T-cell (primary cell): ENCODE results near the gene PPL. TPM values are rescaled to one million over a fixed set of nuclear protein-coding genes. Genes with fewer than 3 reads are reported as not detected.

ENCODE experiments used
- ATAC-seq, 4 experiments: fragments of 200-7000 bp in 3 of 4; fragments of 150-1000 bp in 1 of 4; cut with Tn5 transposase; replicated peaks in 1 of 4; 1 replicate in 3 of 4; 2 replicates in 1 of 4; pipeline ENCODE4 v1.10.0; 2021; ENCODE audit warnings: moderate library complexity in 3 of 4, mild to moderate bottlenecking in 2 of 4, moderate number of reproducible peaks in 1 of 4
- CTCF ChIA-PET, 2 donors: fragments of 300-600 bp; sonication (Branson Sonifier 250); formaldehyde crosslinking; loops; one replicate each; lab custom pipeline; 2022; ENCODE audit warnings: antibody characterized with exemption in 2 of 2; lab: Charles Lee
- POLR2A ChIA-PET, 2 donors: fragments of 300-600 bp; sonication (Branson Sonifier 250); formaldehyde crosslinking; loops; one replicate each; lab custom pipeline; 2022; ENCODE audit warnings: antibody characterized with exemption in 2 of 2; lab: Charles Lee
- DNase-seq, 35 experiments: peaks; one replicate each; pipeline versions ENCODE4 v3.0.0 to v3.0.0-alpha.2; 2013 to 2023
- H3K27ac ChIP-seq: one replicate; pipeline ENCODE4 v1.5.1; 2013; ENCODE audit warnings: low read length
- H3K27me3 ChIP-seq, 2 experiments: replicated peaks in 1 of 2; 1 replicate in 1 of 2; 2 replicates in 1 of 2; pipeline versions ENCODE4 v1.6.1 to v1.7.0; 2013; ENCODE audit warnings: low read length in 1 of 2, mixed read lengths in 1 of 2; ENCODE audit not compliant: control insufficient read depth in 2 of 2, insufficient read depth in 2 of 2; ENCODE audit errors: extremely low read depth in 1 of 2
- H3K36me3 ChIP-seq, 2 donors: 1 replicate in 1 of 2; 2 replicates in 1 of 2; pipeline versions ENCODE4 v1.6.1 to v1.7.0; 2013; ENCODE audit warnings: low read length in 1 of 2; ENCODE audit not compliant: control insufficient read depth in 2 of 2, insufficient read depth in 1 of 2; ENCODE audit errors: extremely low read depth in 1 of 2
- H3K4me1 ChIP-seq, 2 experiments: 1 replicate in 1 of 2; 2 replicates in 1 of 2; pipeline versions ENCODE4 v1.6.1 to v1.7.0; 2013; ENCODE audit warnings: low read length in 2 of 2, mixed read lengths in 1 of 2; ENCODE audit not compliant: insufficient read depth in 2 of 2, control insufficient read depth in 1 of 2; ENCODE audit errors: extremely low read depth in 1 of 2
- H3K4me3 ChIP-seq, 2 donors: 1 replicate in 1 of 2; 2 replicates in 1 of 2; pipeline versions ENCODE4 v1.5.1 to v1.7.0; 2013; ENCODE audit warnings: mild to moderate bottlenecking in 2 of 2, low read length in 1 of 2, moderate library complexity in 1 of 2; ENCODE audit not compliant: control insufficient read depth in 1 of 2; ENCODE audit errors: extremely low read depth in 1 of 2
- H3K9me3 ChIP-seq: 2 replicates; pipeline ENCODE4 v1.7.0; 2013
- H3K27ac Mint-ChIP-seq, 2 donors: one replicate each; pipeline ENCODE4 v1.8.0; 2020 to 2021; ENCODE audit warnings: mild to moderate bottlenecking in 2 of 2, mixed read lengths in 2 of 2
- H3K27me3 Mint-ChIP-seq, 2 donors: one replicate each; pipeline ENCODE4 v1.8.0; 2021 to 2022; ENCODE audit warnings: mixed read lengths in 2 of 2
- H3K36me3 Mint-ChIP-seq: one replicate; pipeline ENCODE4 v1.8.0; 2021; ENCODE audit warnings: mixed read lengths
- H3K4me1 Mint-ChIP-seq, 3 donors: one replicate each; pipeline ENCODE4 v1.8.0; 2020 to 2022; ENCODE audit warnings: mixed read lengths in 3 of 3, mild to moderate bottlenecking in 1 of 3
- H3K4me3 Mint-ChIP-seq, 3 donors: one replicate each; pipeline ENCODE4 v1.8.0; 2020 to 2022; ENCODE audit warnings: mild to moderate bottlenecking in 3 of 3, mixed read lengths in 3 of 3, moderate library complexity in 3 of 3
- H3K9me3 Mint-ChIP-seq, 3 donors: one replicate each; pipeline ENCODE4 v1.8.0; 2020 to 2022; ENCODE audit warnings: mixed read lengths in 3 of 3
- WGBS: methylation state at CpG from one replicate; pipeline ENCODE4 v1.1.5; 2013; ENCODE audit warnings: missing lambda C conversion rate; ENCODE audit not compliant: insufficient coverage; 5-methylcytosine and 5-hydroxymethylcytosine counted together
- total RNA-seq, 35 experiments: library from RNA in 6 of 35; stranded (reverse) in 6 of 35; fragments of 120-200 nt in 1 of 35; gene quantifications; one replicate each; pipeline versions ENCODE4 v1.2.1 to v1.2.4 and lab custom pipeline; 2013 to 2026

PPL gene
- total RNA-seq, 5 donors from 2014 or later (not counting 1 experiment from before 2014, with no cell fraction given): 0.10 to 0.32 (median 0.12) TPM; not detected in 2

DNA sequence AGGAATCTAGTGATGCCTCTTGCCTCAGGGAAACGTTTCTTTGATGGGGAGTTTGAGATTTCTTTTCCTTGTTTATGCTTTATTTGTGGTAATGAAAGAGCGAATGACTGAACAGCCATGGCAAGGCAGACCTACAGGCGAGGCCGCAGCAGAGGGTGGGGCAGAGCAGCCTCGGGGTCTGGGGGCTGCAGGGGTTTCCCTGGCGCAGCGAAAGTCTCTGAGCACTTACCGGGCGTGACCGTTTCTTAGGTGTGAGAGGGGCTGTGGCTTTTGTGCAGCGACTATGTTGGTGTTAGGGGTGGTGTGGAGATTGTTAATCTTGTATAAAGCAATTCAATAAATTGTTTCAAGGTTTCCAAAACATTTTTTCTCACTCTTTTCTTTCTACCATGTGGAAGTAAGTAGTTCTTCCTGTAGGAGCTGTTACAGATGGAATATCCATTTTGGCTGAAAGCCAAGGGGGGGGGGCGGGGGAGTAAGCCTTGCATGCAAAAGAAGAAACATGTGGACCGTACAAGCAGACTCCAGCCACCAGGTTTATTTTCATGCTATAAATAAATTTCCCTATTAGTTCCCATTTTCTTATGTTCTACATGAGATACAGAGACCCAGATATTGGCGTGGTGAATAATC, 54.8 kb downstream of the PPL start:
- POLR2A ChIA-PET: no interaction called here
- H3K27ac ChIP-seq: no peak overlapping the region
- CTCF ChIA-PET: no interaction called here
- Mint-ChIP-seq H3K4me1 (peaks cover 0 to 5% (median 0%) of the 10 kb centered on the region in 3 donors), H3K9me3 (no peaks in the 10 kb centered on the region), H3K27me3 (no peaks in the 10 kb centered on the region), H3K27ac (no peak overlapping the region), H3K36me3 (peaks cover 74% of the 10 kb centered on the region), H3K4me3 (no peak overlapping the region)
- H3K4me3 ChIP-seq: no peak overlapping the region
- peaks cover 15 to 81% of the 10 kb centered on the region in 2 donors for H3K36me3 ChIP-seq
- no peaks in the 10 kb centered on the region for H3K4me1 ChIP-seq
- 95% methylated on average over 8 of the region's 14 CpGs for WGBS
- no peaks in the 10 kb centered on the region for H3K9me3 ChIP-seq
- ATAC-seq: no peak
- no peak for DNase-seq
- H3K27me3 ChIP-seq: no peaks in the 10 kb centered on the region

DNA sequence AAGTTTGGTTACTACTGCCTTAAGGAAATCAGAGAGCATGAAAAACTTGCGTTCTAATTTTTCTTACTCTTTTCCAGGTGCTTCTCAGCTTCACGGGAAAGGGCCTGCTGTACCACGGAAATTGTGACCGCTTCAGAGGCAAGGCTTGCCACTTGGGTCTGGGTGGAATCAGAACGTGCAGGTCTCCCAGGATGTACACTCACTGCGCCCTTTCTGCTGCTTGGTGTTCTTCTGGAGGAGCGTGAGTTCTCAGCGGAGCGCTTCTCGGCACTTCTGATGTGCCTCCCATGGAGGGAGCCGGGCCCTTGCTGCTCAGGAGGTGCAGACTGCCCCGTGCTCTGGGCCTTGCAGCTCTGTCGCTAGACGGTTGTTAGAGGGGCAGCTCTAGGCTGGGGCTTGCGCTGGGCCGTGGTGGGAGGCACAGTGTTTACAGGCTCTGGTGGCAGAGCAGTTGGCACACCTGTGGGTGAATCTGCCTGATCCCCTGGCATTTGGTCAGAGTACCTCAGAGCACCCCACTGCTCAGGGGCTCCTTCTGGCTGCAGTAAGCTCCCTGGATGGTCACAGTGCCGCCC, 56.9 kb downstream of the PPL start:
- DNase-seq: no peak
- H3K9me3 ChIP-seq: no peaks in the 10 kb centered on the region
- CTCF ChIA-PET: no interaction called here
- ATAC-seq: no peak
- H3K4me3 Mint-ChIP-seq: no peak overlapping the region
- H3K4me1 ChIP-seq: no peaks in the 10 kb centered on the region
- H3K9me3 Mint-ChIP-seq: no peaks in the 10 kb centered on the region
- H3K27me3 ChIP-seq: no peaks in the 10 kb centered on the region
- no peak overlapping the region for H3K4me3 ChIP-seq
- H3K27ac ChIP-seq: no peak overlapping the region
- 94% methylated on average over 17 of the region's 17 CpGs for WGBS
- POLR2A ChIA-PET: no interaction called here
- H3K27ac Mint-ChIP-seq: no peak overlapping the region
- peaks cover 73% of the 10 kb centered on the region for H3K36me3 Mint-ChIP-seq
- no peaks in the 10 kb centered on the region for H3K27me3 Mint-ChIP-seq
- H3K36me3 ChIP-seq: peaks cover 19 to 85% of the 10 kb centered on the region in 2 donors
- H3K4me1 Mint-ChIP-seq: no peaks in the 10 kb centered on the region

DNA sequence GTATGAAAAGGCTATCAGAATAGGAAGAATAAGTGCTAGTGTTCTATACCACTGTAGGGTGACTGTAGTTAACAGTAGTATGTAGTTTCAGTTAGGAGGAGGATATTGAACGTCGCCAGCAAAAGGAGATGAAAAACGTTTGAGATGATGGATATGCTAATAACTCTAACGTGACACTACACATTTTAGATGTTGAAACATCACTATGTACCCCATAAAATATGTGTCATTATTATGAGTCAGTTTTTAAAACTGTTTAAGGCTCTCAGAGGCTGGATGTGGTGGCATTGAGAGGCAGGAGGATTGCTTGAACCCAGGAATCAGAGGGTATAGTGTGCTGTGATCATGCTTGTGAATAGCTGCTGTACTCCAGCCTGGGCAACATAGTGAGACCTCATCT, 57.9 kb downstream of the PPL start:
- CTCF ChIA-PET: interaction anchor here in 1 of 2 donors (0.7 kb wide), 1 partner anchor 21 kb away, joined by 3 read pairs; no protein-coding TSS in a partner anchor
- H3K4me3 Mint-ChIP-seq: no peak overlapping the region
- POLR2A ChIA-PET: no interaction called here
- no peak for DNase-seq
- no peaks in the 10 kb centered on the region for H3K9me3 Mint-ChIP-seq
- no peaks in the 10 kb centered on the region for H3K9me3 ChIP-seq
- no CpG with 5 or more reads among the region's 4 CpGs for WGBS
- no peak overlapping the region for H3K4me3 ChIP-seq
- H3K27ac ChIP-seq: no peak overlapping the region
- no peak overlapping the region for H3K27ac Mint-ChIP-seq
- H3K27me3 ChIP-seq: no peaks in the 10 kb centered on the region
- no peaks in the 10 kb centered on the region for H3K27me3 Mint-ChIP-seq
- no peak for ATAC-seq
- no peaks in the 10 kb centered on the region for H3K4me1 ChIP-seq
- H3K36me3 Mint-ChIP-seq: peaks cover 69% of the 10 kb centered on the region
- H3K36me3 ChIP-seq: peaks cover 28 to 88% of the 10 kb centered on the region in 2 donors
- H3K4me1 Mint-ChIP-seq: no peaks in the 10 kb centered on the region

DNA sequence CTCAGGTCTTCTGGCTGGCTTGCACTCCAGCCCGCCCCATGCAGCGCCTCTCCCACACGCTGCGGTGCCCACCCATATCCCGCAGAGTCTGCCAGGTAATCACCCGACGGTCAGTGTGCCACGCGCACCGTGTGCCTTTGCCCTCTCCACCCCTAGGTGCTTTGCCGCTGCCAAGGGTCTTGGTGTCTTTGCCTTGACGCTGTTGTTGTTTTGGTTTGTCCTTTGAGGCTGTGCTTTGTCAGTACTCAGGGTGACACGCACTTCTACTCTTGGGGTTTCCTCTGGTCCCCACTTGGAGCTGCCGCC, 59.6 kb downstream of the PPL start:
- H3K4me3 ChIP-seq: no peak overlapping the region
- ATAC-seq (no peak), DNase-seq (no peak)
- H3K27ac ChIP-seq: no peak overlapping the region
- CTCF ChIA-PET: no interaction called here
- Mint-ChIP-seq H3K9me3 (no peaks in the 10 kb centered on the region), H3K36me3 (peaks cover 61% of the 10 kb centered on the region), H3K27ac (no peak overlapping the region), H3K4me3 (no peak overlapping the region), H3K27me3 (no peaks in the 10 kb centered on the region), H3K4me1 (no peaks in the 10 kb centered on the region)
- 97% methylated on average over 13 of the region's 14 CpGs for WGBS
- no peaks in the 10 kb centered on the region for H3K9me3 ChIP-seq
- peaks cover 34 to 87% of the 10 kb centered on the region in 2 donors for H3K36me3 ChIP-seq
- POLR2A ChIA-PET: interaction anchor here in 1 of 2 donors (0.7 kb wide), 1 partner anchor 242 kb away, joined by 3 read pairs; no protein-coding TSS in a partner anchor
- H3K27me3 ChIP-seq: no peaks in the 10 kb centered on the region
- H3K4me1 ChIP-seq: no peaks in the 10 kb centered on the region

DNA sequence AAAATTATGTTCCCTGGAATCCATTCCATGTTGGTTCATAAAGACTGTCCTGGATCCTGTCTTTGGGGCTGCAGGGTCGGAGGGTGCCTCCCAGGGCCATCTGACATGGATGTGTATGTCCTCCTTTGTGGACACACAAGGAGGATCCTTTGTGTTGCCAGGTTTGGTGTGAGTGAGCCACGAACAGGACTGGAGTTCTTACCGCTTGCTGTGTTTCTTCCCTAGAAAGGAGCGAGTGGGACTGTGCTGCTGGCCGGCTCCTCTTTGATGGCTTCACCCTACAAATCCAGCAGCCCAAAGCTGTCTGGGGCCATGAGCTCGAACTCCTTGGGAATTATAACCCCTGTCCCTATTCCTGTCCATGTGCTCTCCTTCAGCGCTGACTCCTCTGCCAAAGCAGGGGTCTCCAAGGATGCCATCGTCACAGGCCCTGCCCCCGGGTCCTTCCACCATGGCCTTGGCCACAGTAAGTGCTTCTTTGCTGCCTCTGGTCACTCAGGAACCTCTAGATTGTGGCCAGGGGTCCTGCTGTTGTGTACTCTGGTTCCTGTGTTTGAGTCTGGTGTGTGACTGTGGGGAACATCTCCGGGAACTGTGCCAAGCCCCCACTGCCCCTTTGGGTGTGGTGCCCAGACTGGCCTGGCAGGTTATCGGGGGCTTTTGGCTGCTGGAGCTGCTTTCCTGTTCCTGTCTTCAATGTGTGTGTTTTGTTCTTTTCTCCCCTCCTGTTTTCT, 60.1 kb downstream of the PPL start:
- H3K27ac Mint-ChIP-seq: no peak overlapping the region
- no peaks in the 10 kb centered on the region for H3K4me1 Mint-ChIP-seq
- no peaks in the 10 kb centered on the region for H3K9me3 ChIP-seq
- WGBS: 98% methylated on average over 8 of the region's 11 CpGs
- ATAC-seq (no peak), DNase-seq (no peak)
- H3K27ac ChIP-seq: no peak overlapping the region
- no peaks in the 10 kb centered on the region for H3K27me3 Mint-ChIP-seq
- peaks cover 59% of the 10 kb centered on the region for H3K36me3 Mint-ChIP-seq
- H3K9me3 Mint-ChIP-seq: no peaks in the 10 kb centered on the region
- no peak overlapping the region for H3K4me3 Mint-ChIP-seq
- peaks cover 34 to 91% of the 10 kb centered on the region in 2 donors for H3K36me3 ChIP-seq
- CTCF ChIA-PET: no interaction called here
- H3K4me3 ChIP-seq: no peak overlapping the region
- H3K4me1 ChIP-seq: no peaks in the 10 kb centered on the region
- no peaks in the 10 kb centered on the region for H3K27me3 ChIP-seq
- POLR2A ChIA-PET: interaction anchor here in 1 of 2 donors (0.6 to 0.7 kb wide), 2 partner anchors 241 to 376 kb away, joined by 3 read pairs; no protein-coding TSS in a partner anchor

DNA sequence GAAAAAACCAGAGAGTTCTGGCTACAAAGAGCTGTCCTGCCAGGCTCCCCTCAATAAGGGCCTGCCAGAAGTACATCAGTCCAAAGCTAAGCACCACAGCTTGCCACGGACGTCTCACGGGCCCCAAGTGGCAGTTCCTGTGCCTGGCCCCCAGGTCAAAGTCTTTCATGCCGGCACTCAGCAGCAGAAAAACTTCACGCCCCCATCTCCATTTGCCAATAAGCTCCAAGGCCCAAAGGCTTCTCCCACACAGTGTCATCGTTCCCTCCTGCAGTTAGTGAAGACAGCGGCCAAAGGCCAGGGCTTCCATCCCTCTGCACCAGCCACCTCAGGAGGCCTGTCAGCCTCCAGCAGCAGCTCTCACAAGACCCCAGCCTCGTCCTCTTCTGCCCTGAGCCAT, 62.3 kb downstream of the PPL start:
- ChIA-PET POLR2A (interaction anchor here in 1 of 2 donors (0.5 kb wide), 1 partner anchor 205 kb away, joined by 3 read pairs; no protein-coding TSS in a partner anchor), CTCF (interaction anchor here in 1 of 2 donors (0.6 kb wide), 1 partner anchor 218 kb away, joined by 6 read pairs; no protein-coding TSS in a partner anchor)
- DNase-seq (no peak), ATAC-seq (no peak)
- Mint-ChIP-seq H3K27me3 (no peaks in the 10 kb centered on the region), H3K36me3 (peaks cover 62% of the 10 kb centered on the region), H3K4me1 (no peaks in the 10 kb centered on the region), H3K4me3 (no peak overlapping the region), H3K27ac (no peak overlapping the region), H3K9me3 (no peaks in the 10 kb centered on the region)
- WGBS: 93% methylated on average over 8 of the region's 8 CpGs
- peaks cover 43 to 90% of the 10 kb centered on the region in 2 donors for H3K36me3 ChIP-seq
- no peaks in the 10 kb centered on the region for H3K9me3 ChIP-seq
- no peaks in the 10 kb centered on the region for H3K27me3 ChIP-seq
- H3K4me3 ChIP-seq: no peak overlapping the region
- no peak overlapping the region for H3K27ac ChIP-seq
- no peaks in the 10 kb centered on the region for H3K4me1 ChIP-seq
